HEK293 (cell line): ENCODE data around the gene MAP3K8.

Source experiments
- CTCF ChIA-PET: fragments of 350-600 bp; formaldehyde crosslinking; extraction: SDS; loops from one replicate; lab custom pipeline; 2021; ENCODE audit warnings: antibody characterized with exemption; lab: Yijun Ruan, JAX
- POLR2A ChIA-PET: fragments of 300-600 bp; formaldehyde crosslinking; extraction: SDS; loops from one replicate; lab custom pipeline; 2020; ENCODE audit warnings: antibody characterized with exemption, inconsistent platforms; lab: Yijun Ruan, JAX
- H3K27ac ChIP-seq: fragments of 200-500 bp; sonication (Bioruptor generic); 2 replicates; pipeline ENCODE4 v1.5.1; 2014; ENCODE audit warnings: low read depth, low read length, control low read depth, inconsistent platforms; ENCODE audit errors: extremely low read depth
- H3K36me3 ChIP-seq, 2 experiments: fragments of 200-500 bp in 1 of 2; sonication (Bioruptor generic) in 1 of 2; 1 replicate in 1 of 2; 2 replicates in 1 of 2; pipeline ENCODE4 v1.5.1; 2014 to 2017; ENCODE audit warnings: inconsistent platforms in 2 of 2, low read length in 2 of 2; ENCODE audit not compliant: control insufficient read depth in 2 of 2, insufficient read depth in 1 of 2
- H3K4me1 ChIP-seq: fragments of 200-500 bp; sonication (Bioruptor generic); 2 replicates; pipeline ENCODE4 v1.5.1; 2014; ENCODE audit warnings: mild to moderate bottlenecking, low read length, inconsistent platforms; ENCODE audit not compliant: control insufficient read depth, insufficient read depth
- H3K4me3 ChIP-seq: 2 replicates; pipeline ENCODE4 v1.5.1; 2011; ENCODE audit warnings: low read depth, mild to moderate bottlenecking, control low read depth, low read length, moderate library complexity
- H3K9me3 ChIP-seq: fragments of 200-500 bp; sonication (Bioruptor generic); 2 replicates; pipeline ENCODE4 v1.5.1; 2014; ENCODE audit warnings: low read depth, low read length, inconsistent platforms; ENCODE audit not compliant: control insufficient read depth, insufficient read depth
- BCL6B ChIP-seq: fragments of 450-650 bp; formaldehyde crosslinking; IDR thresholded peaks from 2 replicates; pipeline ENCODE4 v1.5.1; 2017; ENCODE audit warnings: missing biosample characterization, missing genetic modification characterization
- CTCF ChIP-seq: fragments of 450-650 bp; formaldehyde crosslinking; IDR thresholded peaks from 2 replicates; pipeline ENCODE4 v1.5.1; 2016; ENCODE audit warnings: missing biosample characterization, missing genetic modification characterization
- KLF9 ChIP-seq: fragments of 450-650 bp; formaldehyde crosslinking; IDR thresholded peaks from 2 replicates; pipeline ENCODE4 v1.5.1; 2016; ENCODE audit warnings: missing biosample characterization, missing genetic modification characterization, low read depth
- PRDM6 ChIP-seq: fragments of 450-650 bp; formaldehyde crosslinking; IDR thresholded peaks from 2 replicates; pipeline ENCODE4 v1.5.1; 2017; ENCODE audit warnings: missing biosample characterization, missing genetic modification characterization
- TCF7L2 ChIP-seq: IDR thresholded peaks from 2 replicates; pipeline ENCODE4 v1.6.1; 2011; ENCODE audit warnings: low read depth, mild to moderate bottlenecking, inconsistent platforms, low read length, moderate library complexity, borderline replicate concordance
- ZBTB8A ChIP-seq: fragments of 450-650 bp; formaldehyde crosslinking; IDR thresholded peaks from 2 replicates; pipeline ENCODE4 v1.5.1; 2016; ENCODE audit warnings: missing biosample characterization, missing genetic modification characterization
- ZEB2 ChIP-seq: fragments of 450-650 bp; formaldehyde crosslinking; IDR thresholded peaks from 2 replicates; pipeline ENCODE4 v1.5.1; 2016; ENCODE audit warnings: missing biosample characterization, missing genetic modification characterization
- ZFP37 ChIP-seq: fragments of 450-650 bp; formaldehyde crosslinking; IDR thresholded peaks from 2 replicates; pipeline ENCODE4 v1.5.1; 2016; ENCODE audit warnings: missing biosample characterization, missing genetic modification characterization
- ZNF132 ChIP-seq: fragments of 450-650 bp; formaldehyde crosslinking; IDR thresholded peaks from 2 replicates; pipeline ENCODE4 v1.5.1; 2017; ENCODE audit warnings: missing biosample characterization, missing genetic modification characterization, borderline replicate concordance
- ZNF184 ChIP-seq: fragments of 450-650 bp; IDR thresholded peaks from 2 replicates; pipeline ENCODE4 v1.5.1; 2018; ENCODE audit warnings: missing biosample characterization, mild to moderate bottlenecking, missing genetic modification characterization
- ZNF26 ChIP-seq: fragments of 450-650 bp; formaldehyde crosslinking; IDR thresholded peaks from 2 replicates; pipeline ENCODE4 v1.5.1; 2016; ENCODE audit warnings: missing biosample characterization, missing genetic modification characterization
- ZNF449 ChIP-seq: fragments of 450-650 bp; formaldehyde crosslinking; IDR thresholded peaks from 2 replicates; pipeline ENCODE4 v1.5.1; 2017; ENCODE audit warnings: missing biosample characterization, mild to moderate bottlenecking, missing genetic modification characterization, moderate library complexity
- ZNF501 ChIP-seq: fragments of 450-650 bp; formaldehyde crosslinking; IDR thresholded peaks from 2 replicates; pipeline ENCODE4 v1.5.1; 2016; ENCODE audit warnings: missing biosample characterization, missing genetic modification characterization
- ZNF514 ChIP-seq: fragments of 450-650 bp; formaldehyde crosslinking; IDR thresholded peaks from 2 replicates; pipeline ENCODE4 v1.5.1; 2016; ENCODE audit warnings: missing biosample characterization, missing genetic modification characterization
- ZNF521 ChIP-seq: fragments of 450-650 bp; formaldehyde crosslinking; IDR thresholded peaks from 2 replicates; pipeline ENCODE4 v1.5.1; 2017; ENCODE audit warnings: missing biosample characterization, mild to moderate bottlenecking, missing genetic modification characterization
- ZNF548 ChIP-seq: fragments of 450-650 bp; formaldehyde crosslinking; IDR thresholded peaks from 2 replicates; pipeline ENCODE4 v1.5.1; 2016; ENCODE audit warnings: missing biosample characterization, missing genetic modification characterization
- ZNF585B ChIP-seq: fragments of 450-650 bp; formaldehyde crosslinking; IDR thresholded peaks from 2 replicates; pipeline ENCODE4 v1.5.1; 2016; ENCODE audit warnings: missing biosample characterization, missing genetic modification characterization
- ZNF621 ChIP-seq: fragments of 450-650 bp; formaldehyde crosslinking; IDR thresholded peaks from 2 replicates; pipeline ENCODE4 v1.5.1; 2017; ENCODE audit warnings: missing biosample characterization, missing genetic modification characterization

Gene MAP3K8

GRCh38 chr10:30415593-30415992 lies 18.4 kb upstream of the MAP3K8 start:
- Histone ChIP-seq H3K4me1 (no peaks in the 10 kb centered on the region), H3K4me3 (no peak overlapping the region), H3K9me3 (no peaks in the 10 kb centered on the region), H3K27ac (no peak overlapping the region), H3K36me3 (no peaks in the 10 kb centered on the region)
- ChIA-PET POLR2A (no interaction called here), CTCF (interaction anchor here (0.6 to 4.1 kb wide), 6 partner anchors 56 to 353 kb away, joined by 3 to 12 read pairs (median 4); no protein-coding TSS in a partner anchor)
- no peak for TF ChIP-seq CTCF (tag by site-specific recombination)
- no peak for TF ChIP-seq ZEB2 (tag by site-specific recombination)
- TF ChIP-seq KLF9, result no peak
- TF ChIP-seq ZFP37 (tag by site-specific recombination), result no peak
- no peak for TF ChIP-seq PRDM6 (tag by site-specific recombination)

GRCh38 chr10:30417301-30417700 lies 16.7 kb upstream of the MAP3K8 start:
- H3K36me3 ChIP-seq, result no peaks in the 10 kb centered on the region
- TF ChIP-seq ZNF548, result no peak
- no peak for TF ChIP-seq ZNF184 (tag by site-specific recombination)
- TF ChIP-seq ZNF621, result no peak
- no peak for TF ChIP-seq ZNF521 (tag by site-specific recombination)
- no peak for TF ChIP-seq ZBTB8A (tag by site-specific recombination)
- no peak for TF ChIP-seq ZNF514 (tag by site-specific recombination)
- no peak for TF ChIP-seq BCL6B (tag by site-specific recombination)
- TF ChIP-seq PRDM6 (tag by site-specific recombination), result no peak
- TF ChIP-seq ZNF585B (tag by site-specific recombination), result no peak
- TF ChIP-seq ZNF26, result no peak
- TF ChIP-seq TCF7L2, result no peak
- no peak for TF ChIP-seq ZEB2 (tag by site-specific recombination)
- TF ChIP-seq CTCF (tag by site-specific recombination), result no peak
- no peak for TF ChIP-seq ZNF132
- no peak for TF ChIP-seq ZNF449 (tag by site-specific recombination)
- TF ChIP-seq ZNF501 (tag by site-specific recombination), result no peak
- TF ChIP-seq, all 188 proteins: peak for 0
- CTCF ChIA-PET, result interaction anchor here (1.1 to 4.1 kb wide), 2 partner anchors 165 to 174 kb away, joined by 6 to 12 read pairs; no protein-coding TSS in a partner anchor
- no peak overlapping the region for H3K27ac ChIP-seq
- H3K9me3 ChIP-seq, result no peaks in the 10 kb centered on the region
- no peaks in the 10 kb centered on the region for H3K4me1 ChIP-seq
- POLR2A ChIA-PET, result no interaction called here
- no peak overlapping the region for H3K4me3 ChIP-seq
